Mesenteric fat pad (tissue), 1 donor: ENCODE results near the gene SH3RF3. TPM values are rescaled to one million over a fixed set of nuclear protein-coding genes. Genes with fewer than 3 reads are reported as not detected.

Experiments
- DNase-seq: peaks from one replicate; pipeline ENCODE4 v3.0.0-alpha.2; 2020; ENCODE audit warnings: low spot score
- total RNA-seq: library from RNA; stranded (reverse); fragmentation: NEBNext Ultra II Directional; extraction: Animal tissue kit (Norgen Biotek cat#: 25700); gene quantifications from one replicate; pipeline ENCODE4 v1.2.1, GENCODE V29; 2021
- donor health status: DM: yes; HTN: yes; CAD: no.

The SH3RF3 gene
- total RNA-seq, 1 donor from 2014 or later: 20.4 TPM

DNA sequence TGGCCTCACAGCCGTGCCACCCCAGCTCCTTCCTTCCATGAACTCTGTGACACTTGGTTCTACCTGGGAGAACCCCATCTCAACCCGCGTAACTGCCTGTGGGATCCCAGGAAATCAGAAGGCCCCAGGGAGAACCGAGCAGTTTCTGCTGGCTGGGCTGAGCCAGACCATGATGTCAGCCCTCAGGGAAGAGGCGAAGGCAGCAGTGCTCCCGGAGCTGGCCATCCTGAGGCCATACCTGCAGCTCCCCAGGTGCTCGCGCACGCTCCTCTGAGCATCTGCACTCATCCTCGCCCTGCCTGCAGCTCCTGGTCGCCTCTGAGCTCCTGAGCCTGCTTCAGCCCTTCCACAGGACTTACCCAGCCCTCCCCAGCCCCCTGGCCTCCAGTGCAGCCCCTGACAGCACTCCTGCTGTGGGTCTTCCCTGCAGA is 298.7 kb downstream of the SH3RF3 start:
- DNase-seq: no peak

DNA sequence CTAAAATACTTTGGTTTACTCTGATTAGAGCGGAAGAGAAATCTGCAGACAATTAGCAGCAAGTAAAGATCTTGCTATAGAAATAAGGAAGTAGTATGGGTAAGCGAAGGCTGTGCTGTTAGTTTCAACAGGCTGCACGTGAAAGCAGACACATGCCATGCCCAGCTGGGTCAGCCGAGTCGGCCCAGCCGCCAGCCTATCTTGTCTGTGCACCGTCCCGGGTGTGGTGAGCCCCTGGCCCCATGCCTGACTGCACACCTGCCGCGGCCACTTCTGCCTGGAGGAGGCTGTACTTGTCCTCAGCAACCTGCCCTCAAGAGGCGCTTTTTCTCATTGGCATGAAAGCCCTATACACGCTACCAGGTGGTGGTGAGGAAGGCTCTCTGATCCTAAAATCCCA is 299.3 kb downstream of the SH3RF3 start:
- DNase-seq: no peak

DNA sequence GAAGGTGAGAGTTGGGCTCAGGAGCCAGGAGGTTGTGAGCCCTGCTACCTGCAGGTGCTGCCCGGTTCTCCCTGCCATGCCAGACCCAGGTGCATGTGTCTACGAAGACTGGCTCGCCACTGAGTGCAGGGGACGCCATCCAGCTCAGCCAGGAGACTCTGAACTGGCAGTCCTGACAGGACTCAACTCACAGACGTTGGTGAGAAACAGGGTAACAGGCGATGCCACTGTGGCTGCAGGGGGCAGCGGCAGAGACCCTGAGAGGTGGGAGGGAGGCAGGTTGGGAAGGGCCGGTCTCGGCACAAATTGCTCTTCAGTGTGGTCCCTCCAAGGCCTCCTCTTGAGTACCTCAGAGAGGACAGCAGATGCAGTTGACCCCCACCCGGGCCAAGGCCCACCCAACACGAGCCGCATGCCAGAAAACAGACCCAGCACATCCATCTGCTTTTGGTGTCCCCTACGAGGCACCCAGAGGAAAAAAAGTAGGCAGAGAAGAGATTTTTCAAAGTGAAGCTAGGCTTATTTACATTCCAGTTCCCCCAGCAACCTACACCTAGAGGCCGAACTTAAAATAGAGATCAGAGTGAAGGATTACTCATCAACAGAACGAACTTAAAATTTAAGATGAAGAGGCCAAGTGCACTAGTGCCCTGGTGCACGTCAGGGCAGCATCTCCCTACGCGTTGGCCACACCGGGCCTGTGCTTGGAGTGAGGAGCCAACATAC is 300.0 kb downstream of the SH3RF3 start:
- no peak for DNase-seq

DNA sequence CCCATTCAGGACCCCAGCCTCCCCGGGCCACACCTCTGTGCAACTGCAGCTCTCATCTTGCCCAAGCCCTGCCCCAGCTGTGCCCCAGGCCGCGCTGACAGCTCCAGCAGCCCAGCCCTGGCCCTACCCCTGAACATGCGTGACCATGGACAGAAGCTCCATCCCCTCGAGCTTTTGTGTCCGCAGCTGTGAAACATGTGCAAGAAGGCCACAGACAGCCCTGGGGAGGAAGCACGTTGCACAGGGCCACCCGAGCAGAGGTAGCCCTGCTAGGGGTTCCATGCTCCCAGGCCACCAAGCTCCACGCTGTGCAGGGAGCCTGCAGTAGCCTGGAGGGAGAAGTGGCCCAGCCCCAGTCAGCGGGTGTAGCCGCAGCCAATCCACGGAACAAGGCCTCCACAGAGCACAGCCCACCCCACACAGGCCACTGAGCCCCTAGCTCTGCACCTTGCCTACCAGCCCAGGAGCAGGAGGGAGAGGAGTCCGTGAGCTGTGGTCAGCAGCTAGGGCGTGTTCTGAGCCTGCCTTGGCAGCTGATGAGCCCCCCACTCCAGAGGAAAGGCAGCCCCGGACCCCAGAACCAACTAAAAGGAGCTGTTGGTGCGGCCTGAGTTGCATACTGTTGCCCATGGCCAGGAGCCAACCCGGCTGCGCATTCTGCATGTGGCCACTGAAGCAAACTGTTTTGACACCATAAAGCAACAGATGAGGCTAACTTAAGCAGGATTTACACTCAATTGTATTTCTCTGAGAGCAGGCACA is 300.7 kb downstream of the SH3RF3 start:
- DNase-seq: no peak

DNA sequence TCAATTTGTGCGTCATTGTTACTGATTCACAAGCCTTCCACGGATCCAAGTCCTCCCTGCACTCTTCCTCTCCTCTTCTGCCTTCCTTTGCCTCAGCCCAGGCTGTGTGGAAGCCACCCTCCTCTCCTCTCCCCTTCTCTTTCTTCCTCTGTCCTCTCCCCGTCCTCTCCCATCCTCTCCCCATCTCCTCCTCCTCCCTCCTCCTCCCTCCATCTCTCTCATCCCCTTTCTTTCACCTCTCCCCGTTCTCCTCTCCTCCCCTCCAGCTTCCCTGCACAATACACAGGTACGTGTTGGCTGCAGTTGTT is 301.3 kb downstream of the SH3RF3 start:
- DNase-seq: no peak

DNA sequence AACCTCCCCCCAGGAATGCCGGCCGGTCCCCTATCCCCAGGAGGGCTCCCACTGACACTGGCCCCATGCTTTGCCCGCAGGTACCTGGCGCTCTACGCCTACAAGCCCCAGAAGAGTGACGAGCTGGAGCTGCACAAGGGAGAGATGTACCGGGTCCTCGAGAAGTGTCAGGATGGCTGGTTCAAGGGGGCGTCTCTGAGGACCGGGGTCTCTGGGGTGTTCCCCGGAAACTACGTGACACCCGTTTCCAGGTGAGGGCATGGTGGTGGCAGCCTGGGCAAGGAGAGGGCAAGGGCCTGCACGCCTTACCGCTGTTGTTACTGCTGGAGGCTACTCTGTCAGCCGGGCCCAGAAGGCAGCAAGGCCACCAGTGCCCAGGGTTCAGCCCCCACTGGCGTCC is 303.4 kb downstream of the SH3RF3 start:
- DNase-seq: no peak

DNA sequence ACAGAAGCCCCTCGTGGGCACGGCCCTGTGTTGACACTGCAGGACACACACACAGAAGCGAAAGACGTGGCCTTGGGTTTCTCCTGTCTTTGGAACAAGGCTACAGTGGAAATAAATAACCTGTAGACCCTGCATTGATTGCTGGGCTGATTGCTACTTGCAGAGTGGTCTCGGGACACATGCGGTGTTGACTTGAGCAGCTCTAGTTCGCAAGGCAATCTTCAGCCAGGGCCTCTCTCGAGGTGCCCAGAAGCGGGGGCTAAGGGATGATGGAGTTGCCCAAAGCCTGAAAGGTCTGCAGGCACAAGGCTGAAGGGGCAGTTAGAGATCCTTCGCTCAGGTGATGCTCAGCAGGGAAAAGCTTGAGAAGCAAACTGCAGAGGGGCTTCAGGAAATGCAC is 304.5 kb downstream of the SH3RF3 start:
- no peak for DNase-seq

DNA sequence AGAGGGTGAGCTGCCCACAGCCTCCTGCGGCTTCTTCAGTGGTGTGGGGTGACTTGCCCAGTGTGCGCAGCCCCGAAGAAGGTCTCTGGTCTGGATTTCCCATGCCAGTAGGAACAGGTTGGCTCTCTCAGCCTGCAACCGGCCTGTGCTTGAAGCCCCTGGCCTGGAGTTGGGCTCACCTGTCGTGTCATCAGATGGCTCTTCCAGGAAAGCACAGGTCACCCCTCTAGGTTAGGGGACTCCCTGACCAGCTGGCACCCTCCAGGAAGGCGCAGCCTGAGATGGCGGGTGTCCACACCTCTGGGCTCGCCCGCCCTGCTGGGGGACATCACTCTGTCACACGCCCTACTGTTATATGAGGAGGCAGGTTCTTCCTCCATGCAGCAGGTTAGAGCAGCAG is 304.9 kb downstream of the SH3RF3 start:
- no peak for DNase-seq

DNA sequence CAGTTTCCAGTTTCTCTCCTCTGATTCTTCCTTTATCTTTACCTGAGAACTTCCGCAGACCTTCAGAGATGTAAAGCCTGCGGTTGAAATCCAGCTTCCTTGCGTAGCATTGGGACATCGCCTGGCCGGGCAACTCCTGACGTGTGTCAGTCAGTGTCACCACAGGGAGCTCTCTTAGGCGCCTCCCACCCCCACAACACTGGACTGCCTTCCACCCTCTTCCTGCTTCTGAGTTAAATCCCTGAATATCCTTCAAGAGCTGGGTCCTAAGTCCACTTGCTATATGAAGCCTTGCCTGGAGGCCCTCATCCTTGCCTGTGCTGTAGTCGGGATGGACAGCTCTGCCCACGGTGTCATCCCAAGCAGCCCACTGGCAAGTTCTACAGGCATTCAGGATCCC is 305.3 kb downstream of the SH3RF3 start:
- peak; percentile 72 for DNase-seq

DNA sequence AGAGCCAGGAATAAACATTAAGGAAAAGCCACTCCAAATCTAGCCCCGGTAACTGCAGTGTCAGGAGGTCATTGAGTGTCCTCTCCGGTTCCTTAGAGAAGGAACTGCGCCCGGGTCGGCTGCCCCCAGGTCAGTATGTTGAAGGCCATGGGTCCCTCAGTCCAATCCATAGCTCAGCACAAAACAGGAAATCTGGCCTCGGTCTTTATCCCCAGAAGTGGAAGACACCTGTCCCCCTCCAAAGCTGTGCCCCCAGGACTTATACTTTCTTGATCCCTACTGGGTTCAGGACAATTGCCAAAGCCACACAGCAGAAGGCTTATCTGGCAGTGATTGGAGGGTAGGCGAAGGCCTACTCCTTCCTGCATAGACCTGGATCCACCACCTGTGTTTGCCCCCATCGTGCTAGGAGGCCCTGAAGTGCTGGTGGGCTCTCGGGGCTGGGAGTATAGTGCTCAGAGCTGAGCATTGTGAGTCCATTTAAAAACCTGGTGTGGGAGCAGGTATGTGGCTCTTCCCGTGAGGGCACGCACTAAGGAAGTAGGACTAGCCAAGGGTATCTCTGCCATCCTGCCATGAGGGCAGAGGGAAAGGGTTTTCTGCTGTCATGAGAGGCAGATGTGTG is 306.2 kb downstream of the SH3RF3 start:
- DNase-seq: peak; percentile 67

DNA sequence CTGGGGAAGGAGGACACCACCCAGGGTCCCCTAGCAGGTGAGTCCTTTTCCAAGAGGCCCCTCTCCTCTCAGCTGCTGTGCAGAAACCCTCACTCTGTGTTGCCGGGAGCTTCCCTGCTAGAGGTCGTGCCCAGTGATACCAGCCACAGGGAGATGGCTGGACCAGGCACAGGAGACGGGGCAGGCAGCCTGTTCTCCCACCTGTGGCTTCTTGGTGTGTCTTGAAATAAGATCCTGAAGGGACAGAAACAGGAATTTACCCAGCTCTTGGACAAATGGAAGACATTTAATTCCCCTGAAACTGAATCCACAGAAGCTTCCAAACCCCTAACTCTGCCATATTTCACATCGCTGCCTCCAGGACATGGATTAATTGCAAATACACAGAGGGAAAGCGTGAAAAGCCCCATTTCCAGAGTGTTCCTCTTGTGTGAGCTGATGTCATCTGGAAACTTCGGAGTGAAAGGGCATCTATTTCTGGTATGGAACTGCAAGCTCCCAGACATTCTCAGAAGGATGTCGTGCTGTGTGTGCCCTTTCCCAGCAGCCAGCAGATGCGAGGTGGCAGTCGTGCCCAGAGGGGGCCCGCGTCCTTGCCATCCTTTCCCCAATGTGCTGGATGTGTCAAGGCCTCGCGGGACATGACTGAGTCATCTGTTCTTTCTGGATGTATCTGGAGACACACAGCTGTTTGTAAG is 307.0 kb downstream of the SH3RF3 start:
- DNase-seq: peak; percentile 90

DNA sequence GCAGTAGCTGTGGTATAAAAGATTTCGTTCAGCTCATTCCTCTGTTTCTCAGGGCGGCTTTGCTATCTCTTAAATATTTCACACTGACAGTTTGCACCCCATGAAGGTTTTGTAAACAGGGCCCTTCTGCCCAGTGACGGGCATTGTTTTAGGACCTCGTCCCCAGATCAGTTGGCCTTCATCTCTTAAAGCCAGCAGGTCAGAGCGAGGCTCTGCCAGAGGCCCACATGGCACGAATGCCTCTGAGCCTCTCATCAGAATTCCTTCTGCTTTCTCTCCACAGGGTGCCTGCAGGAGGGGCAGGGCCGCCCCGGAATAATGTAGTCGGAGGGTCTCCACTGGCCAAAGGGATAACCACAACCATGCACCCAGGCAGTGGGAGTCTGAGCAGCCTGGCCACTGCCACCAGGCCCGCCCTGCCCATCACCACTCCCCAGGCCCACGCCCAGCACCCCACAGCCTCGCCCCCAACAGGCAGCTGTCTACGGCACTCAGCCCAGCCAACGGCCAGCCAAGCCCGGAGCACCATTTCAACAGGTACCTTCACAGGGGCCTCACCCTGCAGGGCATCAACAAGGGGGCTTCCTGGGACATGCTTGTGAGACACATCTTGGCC is 307.7 kb downstream of the SH3RF3 start:
- DNase-seq: peak; percentile 88

DNA sequence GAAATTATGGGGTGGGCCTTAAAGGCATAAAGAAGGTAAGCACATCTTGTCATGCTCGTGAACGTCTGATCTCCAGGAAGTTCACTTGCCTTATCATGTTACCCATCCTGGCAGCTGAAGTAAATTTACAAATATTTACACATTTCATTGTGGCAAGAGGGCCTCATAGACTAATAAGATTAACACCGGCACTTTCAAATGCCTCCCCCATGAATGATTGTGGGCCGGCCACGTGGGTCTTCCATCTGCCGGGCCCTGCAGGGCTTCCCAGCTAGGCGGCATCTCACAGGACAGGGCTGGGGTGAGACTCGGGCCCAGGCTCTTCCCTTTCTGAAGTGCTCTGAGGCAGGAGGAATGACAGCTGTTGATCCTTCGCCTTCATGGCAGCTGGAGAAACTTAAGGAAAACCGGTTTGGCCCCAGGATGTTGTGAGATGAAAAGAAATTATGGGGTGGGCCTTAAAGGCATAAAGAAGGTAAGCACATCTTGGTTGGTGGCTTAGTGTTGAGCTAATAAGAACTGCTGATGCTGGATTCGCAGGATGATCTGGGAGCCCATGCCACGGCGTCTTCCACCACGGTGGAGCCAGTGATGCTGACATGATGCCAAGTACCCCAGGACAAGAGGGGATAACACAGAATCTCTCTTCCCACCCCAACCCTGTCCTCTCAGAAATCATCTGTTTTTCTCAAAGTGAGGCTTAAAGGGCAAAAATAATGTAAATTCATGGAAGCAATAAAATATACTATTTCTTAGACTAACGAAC is 308.5 kb downstream of the SH3RF3 start:
- DNase-seq: peak; percentile 76

DNA sequence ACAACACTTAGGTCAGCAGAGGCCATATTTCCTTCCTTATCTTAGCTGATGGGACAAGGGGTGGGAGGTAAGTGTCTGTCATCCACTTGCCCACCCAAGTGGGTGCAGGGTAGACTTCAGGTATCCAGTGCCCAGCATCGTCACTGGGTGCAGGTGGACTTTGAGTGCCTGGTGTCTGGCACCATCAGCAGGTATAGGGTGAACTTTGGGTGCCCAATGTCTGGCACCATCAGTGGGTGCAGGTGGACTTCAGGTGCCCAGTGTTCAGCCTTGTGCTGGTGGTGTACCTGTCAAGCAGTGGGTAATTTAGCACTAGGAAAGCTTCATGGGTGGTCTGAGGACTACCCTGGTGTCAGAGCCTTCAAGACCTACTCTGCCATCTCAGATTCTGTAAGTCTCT is 309.1 kb downstream of the SH3RF3 start:
- DNase-seq: peak; percentile 43

DNA sequence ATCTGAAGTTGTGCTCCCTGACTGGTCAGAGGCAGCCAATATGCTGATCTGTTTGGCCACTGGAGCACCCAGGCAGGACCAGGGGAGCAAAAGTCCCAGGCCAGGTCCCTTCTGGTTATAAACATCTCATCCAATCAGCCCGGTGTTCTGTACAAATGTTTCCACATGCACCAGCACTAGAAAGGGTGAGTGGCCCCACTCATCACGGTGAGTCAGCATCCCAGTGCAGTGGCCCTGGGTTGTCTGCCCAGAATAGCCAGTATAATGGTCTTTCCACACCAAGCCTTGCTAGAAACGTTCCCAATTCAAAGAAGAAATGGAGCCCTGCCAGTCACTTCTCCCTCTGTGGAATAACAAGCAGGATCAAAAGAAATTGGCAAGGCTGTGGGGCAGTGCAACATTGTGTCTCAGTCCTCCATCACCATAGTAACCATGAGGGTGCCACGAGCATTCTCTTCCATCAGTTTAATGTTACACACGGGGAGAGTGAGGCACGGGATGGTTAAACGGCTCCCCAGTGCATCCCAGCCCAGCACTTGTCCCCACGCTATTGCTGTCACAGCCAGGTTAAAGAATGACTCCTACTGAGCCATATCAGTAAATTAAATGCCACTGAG is 309.9 kb downstream of the SH3RF3 start:
- peak; percentile 86 for DNase-seq

DNA sequence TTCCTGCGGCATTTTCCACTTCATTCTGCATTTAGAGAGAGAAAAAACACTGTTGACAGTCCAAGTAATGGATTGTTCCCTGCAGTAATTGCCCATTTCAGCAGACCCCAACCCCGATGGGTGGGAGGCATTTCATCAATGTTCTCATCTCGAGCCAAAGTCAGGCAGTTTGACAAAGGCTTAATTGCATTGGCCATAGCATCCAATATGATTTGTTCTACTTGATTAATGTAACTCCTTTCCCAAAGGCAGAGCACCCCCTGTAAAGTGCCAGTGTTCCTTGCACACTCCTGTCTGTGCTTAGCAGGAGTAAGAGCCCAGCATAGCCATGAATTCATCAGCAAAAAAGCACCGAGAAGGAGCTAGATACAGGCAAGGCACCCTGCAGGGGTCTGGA is 310.4 kb downstream of the SH3RF3 start:
- peak; percentile 30 for DNase-seq

DNA sequence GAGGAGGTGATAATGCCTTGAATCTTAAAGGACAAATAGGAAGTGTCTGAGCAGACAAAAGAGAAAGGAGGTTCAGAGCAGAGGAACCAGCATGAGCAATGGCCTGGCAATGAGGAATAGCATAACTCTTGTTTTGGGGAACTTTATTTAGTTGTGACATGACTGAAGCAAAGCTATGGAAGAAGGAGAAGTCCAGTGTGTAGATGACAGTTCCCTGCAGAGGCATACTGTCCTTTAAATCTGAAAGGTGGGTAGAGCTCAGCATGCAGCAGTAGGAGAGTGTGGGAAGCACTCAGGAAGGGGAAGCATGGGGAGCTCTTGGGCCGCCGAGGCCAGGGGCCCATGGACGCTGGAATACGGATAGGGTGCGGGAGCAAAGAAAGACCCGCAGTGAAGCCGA is 311.0 kb downstream of the SH3RF3 start:
- peak; percentile 59 for DNase-seq

DNA sequence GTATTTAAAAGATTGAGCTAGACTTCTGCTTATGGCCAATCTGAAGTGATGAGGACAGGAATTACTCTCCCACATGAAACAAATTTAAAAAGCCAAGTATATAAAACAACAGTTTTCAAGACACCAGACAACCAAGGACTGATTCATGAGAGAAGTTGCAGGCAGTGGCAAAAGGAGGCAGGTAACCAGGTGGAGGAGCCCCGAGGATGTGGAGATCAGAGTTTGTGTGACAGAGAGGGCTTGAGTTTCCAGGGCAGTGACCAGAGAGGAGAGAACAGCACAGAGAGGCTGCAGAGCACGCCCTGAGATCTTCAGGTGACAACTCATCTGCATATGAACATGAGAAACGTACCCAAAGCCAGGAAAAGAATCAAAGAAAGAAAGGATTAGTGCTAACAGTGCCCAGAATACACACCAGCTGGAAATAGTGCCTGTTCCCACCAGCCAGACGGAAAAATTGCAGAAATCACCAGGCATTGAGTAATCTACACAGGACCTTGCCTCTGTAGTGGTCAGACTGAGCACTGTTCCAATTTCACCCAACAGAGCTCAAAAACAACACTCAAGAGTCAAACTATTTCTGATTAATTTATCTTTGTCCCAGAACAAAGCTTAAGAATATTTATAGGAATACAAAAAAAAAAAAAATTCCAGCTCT is 311.6 kb downstream of the SH3RF3 start:
- DNase-seq: peak; percentile 20

DNA sequence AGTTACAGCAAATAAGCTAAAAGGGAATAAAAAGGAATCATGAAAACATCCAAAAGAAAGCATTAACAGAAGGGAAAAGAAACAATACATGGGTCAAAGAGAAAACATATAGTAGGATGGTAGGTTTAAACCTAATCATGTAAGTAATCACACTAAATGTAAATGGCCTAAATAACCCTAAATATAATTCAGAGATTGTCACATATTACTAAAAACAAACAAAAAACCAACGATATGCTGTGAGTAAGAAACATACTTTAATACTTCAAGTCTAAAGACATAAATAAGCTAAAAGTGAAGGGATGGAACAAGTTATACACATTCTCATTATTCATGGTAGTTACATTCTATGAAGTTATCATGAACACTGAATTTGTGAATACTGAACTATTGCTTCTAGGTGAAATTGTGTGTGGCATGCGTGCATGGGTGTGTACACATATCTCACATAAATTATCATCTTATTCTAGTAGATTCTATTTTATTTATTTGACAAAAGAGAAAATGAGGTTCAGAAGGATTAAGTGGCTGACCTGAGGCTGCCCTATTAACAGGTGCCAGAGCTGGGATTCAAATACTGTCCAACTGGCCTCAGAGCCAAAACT is 313.8 kb downstream of the SH3RF3 start:
- DNase-seq: no peak
